ENCODE measurements around the gene FSTL4.

GRCh38 chr5:133222040-133222439 lies 390.3 kb downstream of the FSTL4 start:
- TF ChIP-seq CTCF (IDR thresholded peaks at IDR 0.05), result no peak
- TF ChIP-seq POLR2A (IDR thresholded peaks at IDR 0.05), result no peak

Data from Peyer's patch (tissue), 4 donors.